Measurements from ENCODE around the gene GRID2. TPM values are rescaled to one million over a fixed set of nuclear protein-coding genes. Genes with fewer than 3 reads are reported as not detected.

Gene GRID2
- total and polyA plus RNA-seq, 2 donors (not counting 1 experiment from before 2014, with no cell fraction given): under 0.01 to 0.02 TPM

DNA sequence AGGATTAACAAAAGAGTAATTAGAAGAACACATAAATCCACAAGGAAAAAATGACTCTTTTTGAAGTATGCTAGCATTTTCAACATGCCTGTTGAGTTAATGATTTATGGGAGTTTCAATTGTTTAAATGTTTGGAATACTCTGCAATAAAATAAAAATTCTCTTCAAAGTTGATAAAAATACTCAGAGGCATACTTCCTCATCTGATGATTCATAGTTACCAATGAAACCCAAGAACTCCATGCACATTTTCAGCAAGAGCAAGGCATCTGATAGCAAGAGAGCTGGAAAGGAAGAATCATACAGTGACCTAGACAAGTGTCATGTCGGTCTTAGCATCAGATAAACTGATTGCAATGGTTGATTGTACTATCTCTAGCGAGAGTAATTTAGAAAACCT is 1081.1 kb downstream of the GRID2 start:
- TF ChIP-seq, protein P1, sequence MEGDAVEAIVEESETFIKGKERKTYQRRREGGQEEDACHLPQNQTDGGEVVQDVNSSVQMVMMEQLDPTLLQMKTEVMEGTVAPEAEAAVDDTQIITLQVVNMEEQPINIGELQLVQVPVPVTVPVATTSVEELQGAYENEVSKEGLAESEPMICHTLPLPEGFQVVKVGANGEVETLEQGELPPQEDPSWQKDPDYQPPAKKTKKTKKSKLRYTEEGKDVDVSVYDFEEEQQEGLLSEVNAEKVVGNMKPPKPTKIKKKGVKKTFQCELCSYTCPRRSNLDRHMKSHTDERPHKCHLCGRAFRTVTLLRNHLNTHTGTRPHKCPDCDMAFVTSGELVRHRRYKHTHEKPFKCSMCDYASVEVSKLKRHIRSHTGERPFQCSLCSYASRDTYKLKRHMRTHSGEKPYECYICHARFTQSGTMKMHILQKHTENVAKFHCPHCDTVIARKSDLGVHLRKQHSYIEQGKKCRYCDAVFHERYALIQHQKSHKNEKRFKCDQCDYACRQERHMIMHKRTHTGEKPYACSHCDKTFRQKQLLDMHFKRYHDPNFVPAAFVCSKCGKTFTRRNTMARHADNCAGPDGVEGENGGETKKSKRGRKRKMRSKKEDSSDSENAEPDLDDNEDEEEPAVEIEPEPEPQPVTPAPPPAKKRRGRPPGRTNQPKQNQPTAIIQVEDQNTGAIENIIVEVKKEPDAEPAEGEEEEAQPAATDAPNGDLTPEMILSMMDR (conservative IDR thresholded peaks at IDR 0.05 in 1 of 2, IDR thresholded peaks at IDR 0.05 in 1 of 2; ENCODE audit: low read depth in 1 of 2, low read length in 2 of 2): no peak
- no peak for TF ChIP-seq EZH2 (IDR thresholded peaks at IDR 0.05; ENCODE audit: low read length, missing control alignments)
- Histone ChIP-seq H3K4me1 (ENCODE audit: control insufficient read depth, extremely low read depth, insufficient read depth, low read length) (no peaks in the 10 kb centered on the region), H3K27ac (ENCODE audit: insufficient read depth, low read length) (no peak overlapping the region), H3K9me3 (ENCODE audit: control insufficient read depth, insufficient read depth, low read depth, low read length) (no peaks in the 10 kb centered on the region), H2AFZ (ENCODE audit: low read length) (no peak overlapping the region), H3K79me2 (ENCODE audit: control insufficient read depth, insufficient read depth, low read length) (no peaks in the 10 kb centered on the region), H4K20me1 (ENCODE audit: control insufficient read depth, extremely low read depth, insufficient read depth, low read length) (no peaks in the 10 kb centered on the region), H3K4me3 (replicated peaks in 1 of 4; ENCODE audit: control extremely low read depth in 1 of 4, insufficient read depth in 1 of 4, low read depth in 3 of 4, low read length in 4 of 4) (no peak overlapping the region), H3K9ac (ENCODE audit: insufficient read depth, low read length) (no peak overlapping the region), H3K36me3 (ENCODE audit: control insufficient read depth, insufficient read depth, low read length) (no peaks in the 10 kb centered on the region), H3K27me3 (ENCODE audit: control insufficient read depth, insufficient read depth, low read length) (no peaks in the 10 kb centered on the region), H3K4me2 (ENCODE audit: extremely low read depth, insufficient read depth, low read length) (no peak overlapping the region)
- peak; percentile 43 to 64 for DNase-seq (ENCODE audit: low read depth in 2 of 2)

DNA sequence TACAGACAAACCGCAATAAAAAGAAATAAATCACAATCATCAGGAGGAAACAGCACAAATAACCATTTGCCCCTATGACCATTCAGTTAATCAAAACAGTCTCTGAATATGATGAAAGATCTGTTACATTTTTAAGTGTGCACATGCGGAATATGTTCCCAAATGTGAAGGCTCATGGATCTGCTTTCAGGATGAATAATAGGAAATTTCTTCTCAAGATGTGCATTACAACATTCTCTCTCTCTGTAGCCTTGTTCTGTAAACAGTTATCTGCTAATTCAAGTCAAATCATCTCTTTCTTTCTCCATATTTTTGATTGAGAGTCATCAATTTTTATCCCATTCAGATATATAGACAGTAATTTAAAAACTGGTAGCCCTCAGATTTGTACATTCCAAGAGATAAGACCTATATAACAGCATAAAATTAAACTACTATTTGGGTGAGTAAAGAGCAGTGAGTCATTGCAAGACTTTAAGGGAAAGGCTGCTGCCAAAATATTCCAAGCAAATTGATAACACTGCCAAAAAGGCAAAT is 1090.8 kb downstream of the GRID2 start:
- peaks cover 3% of the 10 kb centered on the region for H3K4me1 ChIP-seq (ENCODE audit: control insufficient read depth, extremely low read depth, insufficient read depth, low read length)
- H3K27ac ChIP-seq (ENCODE audit: insufficient read depth, low read length): no peak overlapping the region
- no peaks in the 10 kb centered on the region for H3K9me3 ChIP-seq (ENCODE audit: control insufficient read depth, insufficient read depth, low read depth, low read length)
- no peaks in the 10 kb centered on the region for H4K20me1 ChIP-seq (ENCODE audit: control insufficient read depth, extremely low read depth, insufficient read depth, low read length)
- no peak overlapping the region for H3K9ac ChIP-seq (ENCODE audit: insufficient read depth, low read length)
- no peaks in the 10 kb centered on the region for H3K36me3 ChIP-seq (ENCODE audit: control insufficient read depth, insufficient read depth, low read length)
- no peaks in the 10 kb centered on the region for H3K27me3 ChIP-seq (ENCODE audit: control insufficient read depth, insufficient read depth, low read length)
- no peak for TF ChIP-seq EZH2 (IDR thresholded peaks at IDR 0.05; ENCODE audit: low read length, missing control alignments)
- TF ChIP-seq, protein P1 (conservative IDR thresholded peaks at IDR 0.05 in 1 of 2, IDR thresholded peaks at IDR 0.05 in 1 of 2; ENCODE audit: low read depth in 1 of 2, low read length in 2 of 2): no peak
- peak overlapping the region in 1 of 4 experiments; percentile 2 for H3K4me3 ChIP-seq (replicated peaks in 1 of 4; ENCODE audit: control extremely low read depth in 1 of 4, insufficient read depth in 1 of 4, low read depth in 3 of 4, low read length in 4 of 4)
- DNase-seq (ENCODE audit: low read depth in 2 of 2): peak; percentile 60 to 89
- H3K79me2 ChIP-seq (ENCODE audit: control insufficient read depth, insufficient read depth, low read length): no peaks in the 10 kb centered on the region
- no peak overlapping the region for H3K4me2 ChIP-seq (ENCODE audit: extremely low read depth, insufficient read depth, low read length)
- H2AFZ ChIP-seq (ENCODE audit: low read length): no peak overlapping the region

DNA sequence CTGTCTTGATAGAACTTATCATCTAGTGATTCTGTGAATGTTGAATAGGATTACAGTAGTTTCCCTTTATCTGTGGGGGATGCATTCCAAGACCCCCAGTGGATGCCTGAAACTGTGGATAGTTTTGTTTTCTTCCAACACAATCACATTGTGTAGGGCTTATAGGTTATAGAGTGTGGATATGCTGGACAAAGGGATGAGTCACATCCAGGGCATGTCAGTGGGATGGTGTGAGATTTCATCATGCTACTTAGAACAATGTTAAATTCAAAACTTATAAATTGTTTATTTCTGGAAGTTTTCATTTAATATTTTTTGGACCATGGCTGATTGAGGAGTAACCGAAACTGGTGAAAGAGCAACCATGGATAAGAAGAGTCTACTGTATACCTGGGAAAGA is 1092.5 kb downstream of the GRID2 start:
- peak; percentile 74 to 84 for DNase-seq (ENCODE audit: low read depth in 2 of 2)
- no peak for TF ChIP-seq EZH2 (IDR thresholded peaks at IDR 0.05; ENCODE audit: low read length, missing control alignments)
- TF ChIP-seq, protein P1 (conservative IDR thresholded peaks at IDR 0.05 in 1 of 2, IDR thresholded peaks at IDR 0.05 in 1 of 2; ENCODE audit: low read depth in 1 of 2, low read length in 2 of 2): no peak

More for the DNA sequence above, 1092.5 kb downstream of the GRID2 start:
- Histone ChIP-seq H3K27me3 (ENCODE audit: control insufficient read depth, insufficient read depth, low read length) (no peaks in the 10 kb centered on the region), H3K79me2 (ENCODE audit: control insufficient read depth, insufficient read depth, low read length) (no peaks in the 10 kb centered on the region), H3K36me3 (ENCODE audit: control insufficient read depth, insufficient read depth, low read length) (no peaks in the 10 kb centered on the region), H4K20me1 (ENCODE audit: control insufficient read depth, extremely low read depth, insufficient read depth, low read length) (no peaks in the 10 kb centered on the region), H3K27ac (ENCODE audit: insufficient read depth, low read length) (no peak overlapping the region), H3K9ac (ENCODE audit: insufficient read depth, low read length) (no peak overlapping the region), H3K9me3 (ENCODE audit: control insufficient read depth, insufficient read depth, low read depth, low read length) (no peaks in the 10 kb centered on the region), H2AFZ (ENCODE audit: low read length) (no peak overlapping the region), H3K4me3 (replicated peaks in 1 of 4; ENCODE audit: control extremely low read depth in 1 of 4, insufficient read depth in 1 of 4, low read depth in 3 of 4, low read length in 4 of 4) (no peak overlapping the region), H3K4me2 (ENCODE audit: extremely low read depth, insufficient read depth, low read length) (no peak overlapping the region), H3K4me1 (ENCODE audit: control insufficient read depth, extremely low read depth, insufficient read depth, low read length) (peaks cover 3% of the 10 kb centered on the region)

Measured in fibroblast of lung (primary cell).